Cardiac fibroblast (primary cell): Measurements from ENCODE around the gene CST4.
"Not testable (repeated sequence)": the region's sequence is repeated elsewhere in the genome, so short reads cannot be mapped to it uniquely, and the experiment has no call there.

Experiments used
- DNase-seq, 2 donors: peaks; one replicate each; pipeline versions ENCODE4 v3.0.0 to v3.0.0-alpha.2; 2010; ENCODE audit warnings: low read depth in 2 of 2
- H3K4me3 ChIP-seq, 2 donors: replicated peaks in 1 of 2; 1 replicate in 1 of 2; 2 replicates in 1 of 2; pipeline ENCODE4 v1.5.1; 2011; ENCODE audit warnings: low read depth in 2 of 2, low read length in 2 of 2, mild to moderate bottlenecking in 2 of 2, moderate library complexity in 1 of 2
- CTCF ChIP-seq: IDR thresholded peaks from one replicate; pipeline ENCODE4 v1.5.1; 2011; ENCODE audit warnings: low read depth, mild to moderate bottlenecking, low read length, inconsistent platforms

CST4 gene

GRCh38 chr20:23636182-23636907 lies 52.5 kb downstream of the CST4 start:
- H3K4me3 ChIP-seq, result peak overlapping the region; percentile 75 to 81
- peak in 1 of 2 donors; percentile 23 for DNase-seq
- no peak for TF ChIP-seq CTCF

- not testable (repeated sequence) for DNase-seq
- H3K4me3 ChIP-seq, result peak overlapping the region; percentile 75 to 81
Observed at GRCh38 chr20:23635768-23636090, 53.1 kb downstream of the CST4 start.
